ENCODE measurements around the gene PCP4. TPM values are rescaled to one million over a fixed set of nuclear protein-coding genes. Genes with fewer than 3 reads are reported as not detected.

Gene PCP4
- not detected for total RNA-seq

GRCh38 chr21:39867198-39867650 lies at the start of gene PCP4:
TSS of gene PCP4 (plus strand) at chr21:39867438. CDS start at chr21:39867502, 64 bp downstream.
- peak; percentile 94 for ATAC-seq
- peak; percentile 56 for DNase-seq (ENCODE audit: low spot score)

- no peak for DNase-seq (ENCODE audit: low spot score)
These were observed 48.7 kb upstream of the PCP4 start for GRCh38 chr21:39818557-39818956.

GRCh38 chr21:39822042-39822441 lies 45.2 kb upstream of the PCP4 start:
- no peak for ATAC-seq
- DNase-seq (ENCODE audit: low spot score): no peak

More at GRCh38 chr21:39818557-39818956, 48.7 kb upstream of the PCP4 start:
- no peak for ATAC-seq

- no peak for DNase-seq (ENCODE audit: low spot score)
- ATAC-seq: no peak
These were observed 42.0 kb upstream of the PCP4 start for GRCh38 chr21:39825250-39825649.

GRCh38 chr21:39834543-39834942 lies 32.7 kb upstream of the PCP4 start:
- no peak for ATAC-seq
- DNase-seq (ENCODE audit: low spot score): no peak

- DNase-seq (ENCODE audit: low spot score) (no peak), ATAC-seq (no peak)
These were observed 29.3 kb upstream of the PCP4 start for GRCh38 chr21:39837861-39838359.

- DNase-seq (ENCODE audit: low spot score) (no peak), ATAC-seq (no peak)
These were observed 26.7 kb upstream of the PCP4 start for GRCh38 chr21:39840373-39841097.

GRCh38 chr21:39842741-39843459 lies 24.3 kb upstream of the PCP4 start:
- ATAC-seq (no peak), DNase-seq (ENCODE audit: low spot score) (no peak)

- DNase-seq (ENCODE audit: low spot score): no peak
- no peak for ATAC-seq
These were observed 23.8 kb upstream of the PCP4 start for GRCh38 chr21:39843483-39843882.

- DNase-seq (ENCODE audit: low spot score) (no peak), ATAC-seq (no peak)
These were observed 23.3 kb upstream of the PCP4 start for GRCh38 chr21:39843916-39844315.

GRCh38 chr21:39845571-39846130 lies 21.6 kb upstream of the PCP4 start:
- ATAC-seq (no peak), DNase-seq (ENCODE audit: low spot score) (no peak)

GRCh38 chr21:39847877-39848276 lies 19.4 kb upstream of the PCP4 start:
- no peak for ATAC-seq
- DNase-seq (ENCODE audit: low spot score): no peak

GRCh38 chr21:39849014-39849655 lies 18.1 kb upstream of the PCP4 start:
- DNase-seq (ENCODE audit: low spot score) (no peak), ATAC-seq (no peak)

GRCh38 chr21:39850333-39850732 lies 16.9 kb upstream of the PCP4 start:
- ATAC-seq (no peak), DNase-seq (ENCODE audit: low spot score) (no peak)

- no peak for DNase-seq (ENCODE audit: low spot score)
- ATAC-seq: no peak
These were observed 16.1 kb upstream of the PCP4 start for GRCh38 chr21:39851002-39851618.

GRCh38 chr21:39852021-39852721 lies 15.1 kb upstream of the PCP4 start:
- DNase-seq (ENCODE audit: low spot score): no peak
- ATAC-seq: no peak

GRCh38 chr21:39852726-39853500 lies 14.3 kb upstream of the PCP4 start:
- ATAC-seq: no peak
- no peak for DNase-seq (ENCODE audit: low spot score)

GRCh38 chr21:39854572-39854971 lies 12.7 kb upstream of the PCP4 start:
- ATAC-seq (no peak), DNase-seq (ENCODE audit: low spot score) (no peak)

- no peak for ATAC-seq
- no peak for DNase-seq (ENCODE audit: low spot score)
These were observed 11.6 kb upstream of the PCP4 start for GRCh38 chr21:39855595-39855994.
